ENCODE data around the gene TNRC6A.

DNA sequence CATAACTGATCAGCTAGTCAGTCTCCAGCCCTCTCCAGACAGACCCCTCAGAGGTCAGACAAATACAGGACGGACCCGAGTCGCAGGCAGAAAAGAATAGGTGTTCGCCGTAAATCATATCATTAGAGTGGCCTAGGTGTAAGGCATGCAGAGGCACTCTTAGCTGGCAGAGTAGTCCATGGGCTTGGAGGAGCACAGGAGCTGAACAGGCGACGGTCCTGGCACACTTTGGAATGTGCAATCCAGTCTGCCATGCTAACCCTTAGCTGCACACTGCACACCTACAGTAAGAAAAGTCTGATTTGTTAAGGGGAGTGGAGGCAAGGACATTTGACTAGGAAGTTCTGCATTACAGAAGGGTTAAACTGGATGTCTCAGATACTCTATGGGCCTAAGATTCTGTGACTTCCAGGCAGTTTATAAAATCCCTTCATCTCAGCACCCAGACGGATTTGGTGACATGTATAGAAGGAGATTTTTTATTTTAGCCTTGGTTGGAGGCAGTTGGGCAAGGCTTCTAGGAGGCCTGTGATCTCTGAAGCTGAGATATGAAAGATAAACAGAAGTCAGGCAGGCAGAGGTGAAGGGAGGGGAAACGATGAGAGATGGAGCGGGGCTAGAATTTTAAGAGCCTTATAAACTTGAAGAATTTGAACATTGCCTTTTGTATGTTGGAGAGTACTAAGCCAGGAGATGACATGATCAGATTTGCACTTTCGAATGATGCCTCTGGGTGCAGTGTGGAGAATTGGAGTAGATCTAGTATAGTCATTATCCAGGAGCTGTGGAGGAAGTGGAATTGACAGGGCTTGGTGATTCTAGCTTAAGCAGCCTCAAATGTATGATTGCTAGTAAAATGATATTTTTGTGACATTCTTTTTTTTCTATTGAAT, 81.7 kb downstream of the TNRC6A start:
- TF ChIP-seq EZH2phosphoT487 (IDR thresholded peaks at IDR 0.05; ENCODE audit: insufficient read depth, low read depth) (no peak), EZH2 (IDR thresholded peaks at IDR 0.05; ENCODE audit: insufficient read depth, poor library complexity, severe bottlenecking) (no peak)
